ENCODE results near the gene MCL1.

Gene MCL1

DNA sequence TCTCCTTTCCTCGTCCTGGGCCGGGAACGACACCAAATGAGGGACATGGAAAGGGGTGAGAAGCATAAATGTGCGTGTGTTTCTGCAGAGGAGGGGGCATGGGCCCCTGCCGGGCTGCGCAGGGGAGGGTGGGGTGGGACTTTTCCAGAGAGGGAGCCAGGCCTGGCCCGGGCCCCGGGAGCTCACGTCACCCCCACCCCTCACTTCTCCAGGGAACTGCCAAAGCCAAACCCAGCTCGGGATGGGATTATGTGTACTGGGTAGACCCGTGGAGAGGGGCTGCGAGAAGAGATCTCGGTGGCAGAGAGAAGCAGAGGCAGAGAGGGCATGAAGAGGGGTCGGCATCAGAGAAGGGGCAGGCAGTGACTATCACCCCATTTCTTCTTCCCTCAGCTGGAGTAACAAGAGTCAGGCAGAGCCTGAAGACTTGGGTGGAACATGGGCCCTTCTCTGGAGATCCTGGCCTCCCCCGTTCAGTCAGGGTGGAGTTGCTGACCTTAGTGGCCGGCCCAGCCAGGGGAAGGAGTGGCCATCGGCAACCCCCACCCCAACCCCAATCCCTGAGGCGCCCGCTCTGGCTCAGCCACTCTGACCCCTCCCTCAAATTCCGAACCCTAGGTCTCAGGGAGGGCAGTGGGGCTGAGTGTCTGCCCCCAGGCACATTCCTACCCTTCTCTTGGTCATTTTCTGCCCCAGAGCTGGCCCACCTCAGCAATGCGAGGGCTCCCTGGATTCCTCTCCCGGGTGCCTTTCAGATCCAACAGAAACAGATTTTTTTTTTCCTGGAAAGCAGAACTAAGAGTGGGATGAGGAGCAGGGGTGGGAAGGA, 29.0 kb downstream of the MCL1 start:
- H3K9ac ChIP-seq = no peak overlapping the region
- H3K36me3 ChIP-seq (ENCODE audit: insufficient read depth) = no peaks in the 10 kb centered on the region
- no peak overlapping the region for H3K4me3 ChIP-seq (IDR thresholded peaks at IDR 0.05; ENCODE audit: insufficient read depth, low read depth, low read length)
- no peaks in the 10 kb centered on the region for H4K20me1 ChIP-seq (ENCODE audit: insufficient read depth)
- TF ChIP-seq, protein P1, sequence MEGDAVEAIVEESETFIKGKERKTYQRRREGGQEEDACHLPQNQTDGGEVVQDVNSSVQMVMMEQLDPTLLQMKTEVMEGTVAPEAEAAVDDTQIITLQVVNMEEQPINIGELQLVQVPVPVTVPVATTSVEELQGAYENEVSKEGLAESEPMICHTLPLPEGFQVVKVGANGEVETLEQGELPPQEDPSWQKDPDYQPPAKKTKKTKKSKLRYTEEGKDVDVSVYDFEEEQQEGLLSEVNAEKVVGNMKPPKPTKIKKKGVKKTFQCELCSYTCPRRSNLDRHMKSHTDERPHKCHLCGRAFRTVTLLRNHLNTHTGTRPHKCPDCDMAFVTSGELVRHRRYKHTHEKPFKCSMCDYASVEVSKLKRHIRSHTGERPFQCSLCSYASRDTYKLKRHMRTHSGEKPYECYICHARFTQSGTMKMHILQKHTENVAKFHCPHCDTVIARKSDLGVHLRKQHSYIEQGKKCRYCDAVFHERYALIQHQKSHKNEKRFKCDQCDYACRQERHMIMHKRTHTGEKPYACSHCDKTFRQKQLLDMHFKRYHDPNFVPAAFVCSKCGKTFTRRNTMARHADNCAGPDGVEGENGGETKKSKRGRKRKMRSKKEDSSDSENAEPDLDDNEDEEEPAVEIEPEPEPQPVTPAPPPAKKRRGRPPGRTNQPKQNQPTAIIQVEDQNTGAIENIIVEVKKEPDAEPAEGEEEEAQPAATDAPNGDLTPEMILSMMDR (conservative IDR thresholded peaks at IDR 0.05; ENCODE audit: low read depth, low read length) = no peak
- no peak overlapping the region for H2AFZ ChIP-seq (ENCODE audit: low read depth)
- H3K4me2 ChIP-seq = no peak overlapping the region
- no peak overlapping the region for H3K27ac ChIP-seq
- H3K27me3 ChIP-seq (ENCODE audit: insufficient read depth, low read depth) = peaks cover 27% of the 10 kb centered on the region
- no peaks in the 10 kb centered on the region for H3K79me2 ChIP-seq (ENCODE audit: insufficient read depth, low read depth)
- peaks cover 12% of the 10 kb centered on the region for H3K4me1 ChIP-seq (ENCODE audit: low read depth, poor library complexity, severe bottlenecking)

DNA sequence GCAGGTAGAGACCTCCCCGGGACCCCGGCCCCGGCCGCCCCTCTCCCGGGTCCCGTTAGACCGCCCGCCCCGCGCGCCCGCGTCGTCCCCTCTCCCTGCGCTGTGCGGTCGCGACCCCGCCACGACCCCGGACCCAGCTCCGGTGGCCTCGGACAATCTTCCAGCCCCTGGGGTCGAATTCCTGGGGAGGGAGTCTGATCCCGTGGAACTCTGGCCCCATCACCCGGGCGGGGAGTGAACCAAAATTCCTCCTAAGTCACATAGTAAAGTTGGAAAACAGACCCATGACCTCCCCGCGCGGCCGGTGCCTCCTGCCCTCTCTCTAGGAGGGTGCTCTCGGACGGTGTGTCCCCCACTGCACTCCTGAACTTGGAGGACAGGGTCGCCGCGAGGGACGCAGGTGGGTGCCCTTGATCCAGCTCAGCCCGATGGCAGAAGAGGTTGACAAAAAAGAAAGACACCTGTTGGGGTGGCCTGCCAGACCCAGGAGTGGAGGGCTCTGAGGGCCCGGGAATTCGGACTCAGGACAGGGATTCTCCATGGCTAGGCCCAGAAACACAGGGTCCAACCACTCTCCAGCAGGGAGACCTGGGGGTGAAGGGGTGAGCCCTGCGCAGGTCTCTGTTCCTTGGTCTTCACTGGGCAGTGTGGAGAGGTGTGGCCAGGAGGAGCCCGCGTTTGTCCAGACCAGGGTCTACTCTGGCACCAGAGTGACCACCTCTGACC, 29.8 kb downstream of the MCL1 start:
- Histone ChIP-seq H3K4me2 (no peak overlapping the region; the same call in 1 of the 2 replicates), H3K4me1 (ENCODE audit: low read depth, poor library complexity, severe bottlenecking) (peaks cover 12% of the 10 kb centered on the region), H3K27ac (no peak overlapping the region), H4K20me1 (ENCODE audit: insufficient read depth) (no peaks in the 10 kb centered on the region), H3K36me3 (ENCODE audit: insufficient read depth) (no peaks in the 10 kb centered on the region), H3K27me3 (ENCODE audit: insufficient read depth, low read depth) (peaks cover 27% of the 10 kb centered on the region), H3K9ac (no peak overlapping the region), H3K79me2 (ENCODE audit: insufficient read depth, low read depth) (no peaks in the 10 kb centered on the region), H2AFZ (ENCODE audit: low read depth) (no peak overlapping the region), H3K4me3 (IDR thresholded peaks at IDR 0.05; ENCODE audit: insufficient read depth, low read depth, low read length) (peak overlapping the region; percentile 80)
- TF ChIP-seq, protein P1 (conservative IDR thresholded peaks at IDR 0.05; ENCODE audit: low read depth, low read length) = no peak

DNA sequence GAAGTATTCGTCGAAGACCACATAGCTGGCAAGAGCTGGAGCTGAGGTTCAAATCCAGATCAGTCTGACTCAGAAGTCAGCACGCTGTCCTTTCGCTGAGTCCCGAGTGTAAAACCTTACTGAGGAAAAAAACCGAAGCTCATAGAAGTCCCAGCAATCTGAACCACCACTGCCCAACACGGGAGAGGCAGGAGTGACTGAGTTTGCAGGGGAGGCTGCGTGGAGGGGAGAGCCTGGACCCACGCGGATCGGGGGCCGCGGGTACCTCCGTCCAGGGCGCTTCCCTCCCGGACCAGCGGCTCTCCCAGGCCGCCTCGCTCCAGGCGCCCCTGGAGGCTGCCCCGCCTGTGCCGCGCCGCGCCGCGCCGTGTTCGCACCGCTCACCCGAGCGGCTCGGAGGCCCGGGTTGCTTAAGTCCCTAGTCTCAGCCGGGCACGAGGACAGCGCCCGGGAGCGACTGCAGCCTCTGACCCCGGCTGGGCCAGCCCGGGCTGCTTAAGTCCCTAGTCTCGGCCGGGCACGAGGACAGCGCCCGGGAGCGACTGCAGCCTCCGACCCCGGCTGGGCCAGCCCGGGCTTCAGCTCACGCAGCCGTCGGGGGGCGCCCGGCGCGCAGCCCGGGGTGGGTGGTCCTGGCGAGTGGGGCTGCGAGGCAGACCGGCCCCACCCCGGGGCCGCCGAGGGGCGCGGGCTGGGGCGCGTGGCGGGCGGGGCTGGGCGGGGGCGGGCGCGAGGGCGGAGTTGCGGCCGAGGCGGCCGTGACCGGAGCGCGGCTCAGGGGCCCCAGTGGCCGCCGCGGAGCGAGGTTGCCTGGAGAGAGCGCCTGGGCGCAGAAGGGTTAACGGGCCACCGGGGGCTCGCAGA, 30.5 kb downstream of the MCL1 start, which contains the start of gene ADAMTSL4:
Gene ADAMTSL4, plus strand, starts transcription at position 777 of the 864 bp plus-strand sequence. CDS start 2,881 bp downstream, outside the sequence.
- peaks cover 27% of the 10 kb centered on the region for H3K27me3 ChIP-seq (ENCODE audit: insufficient read depth, low read depth)
- peak within 1 kb of the TSS; percentile 87 for H3K4me2 ChIP-seq
- H4K20me1 ChIP-seq (ENCODE audit: insufficient read depth) = no peaks in the 10 kb centered on the region
- peak within 1 kb of the TSS; percentile 99 for H2AFZ ChIP-seq (ENCODE audit: low read depth)
- peak within 1 kb of the TSS; percentile 100 for H3K4me3 ChIP-seq (IDR thresholded peaks at IDR 0.05; ENCODE audit: insufficient read depth, low read depth, low read length)
- peak within 1 kb of the TSS; percentile 36 for H3K9ac ChIP-seq
- TF ChIP-seq, protein P1 (conservative IDR thresholded peaks at IDR 0.05; ENCODE audit: low read depth, low read length) = peak; percentile 27; the same call in 1 of the 2 replicates
- peaks cover 12% of the 10 kb centered on the region for H3K4me1 ChIP-seq (ENCODE audit: low read depth, poor library complexity, severe bottlenecking)
- H3K36me3 ChIP-seq (ENCODE audit: insufficient read depth) = no peaks in the 10 kb centered on the region
- no peaks in the 10 kb centered on the region for H3K79me2 ChIP-seq (ENCODE audit: insufficient read depth, low read depth)
- H3K27ac ChIP-seq = no peak within 1 kb of the TSS; the same call in 1 of the 2 replicates

DNA sequence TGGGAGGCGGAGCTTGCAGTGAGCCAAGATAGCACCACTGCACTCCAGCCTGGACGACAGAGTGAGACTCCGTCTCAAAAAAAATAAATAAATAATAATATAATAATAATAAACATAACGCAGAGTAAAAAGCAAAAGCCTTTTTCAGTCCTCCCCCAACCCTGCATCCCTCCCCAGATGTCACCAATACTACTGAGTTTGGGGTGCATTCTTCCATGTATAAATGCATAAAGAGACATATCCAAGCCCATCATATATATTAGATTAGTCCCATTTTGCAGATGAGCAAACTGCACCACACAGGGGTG, 31.1 kb downstream of the MCL1 start:
- TF ChIP-seq, protein P1 (conservative IDR thresholded peaks at IDR 0.05; ENCODE audit: low read depth, low read length) = no peak
- Histone ChIP-seq H3K4me3 (IDR thresholded peaks at IDR 0.05; ENCODE audit: insufficient read depth, low read depth, low read length) (peak overlapping the region; percentile 100), H3K27ac (no peak overlapping the region; the same call in 1 of the 2 replicates), H3K27me3 (ENCODE audit: insufficient read depth, low read depth) (peaks cover 27% of the 10 kb centered on the region), H3K4me2 (peak overlapping the region; percentile 87), H3K4me1 (ENCODE audit: low read depth, poor library complexity, severe bottlenecking) (peaks cover 12% of the 10 kb centered on the region), H3K36me3 (ENCODE audit: insufficient read depth) (no peaks in the 10 kb centered on the region), H3K79me2 (ENCODE audit: insufficient read depth, low read depth) (no peaks in the 10 kb centered on the region), H2AFZ (ENCODE audit: low read depth) (peak overlapping the region; percentile 99), H4K20me1 (ENCODE audit: insufficient read depth) (no peaks in the 10 kb centered on the region), H3K9ac (peak overlapping the region; percentile 36)

All from KMS-11 (cell line).